NCI-H1694 treated with DMSO at 0.1 percent for 48 hours (cell line): ENCODE data around the gene SH2D3C.

Experiments used
- DNase-seq: peaks from one replicate; lab custom pipeline; 2025; lab: John Stamatoyannopoulos, UW

Gene SH2D3C

DNA sequence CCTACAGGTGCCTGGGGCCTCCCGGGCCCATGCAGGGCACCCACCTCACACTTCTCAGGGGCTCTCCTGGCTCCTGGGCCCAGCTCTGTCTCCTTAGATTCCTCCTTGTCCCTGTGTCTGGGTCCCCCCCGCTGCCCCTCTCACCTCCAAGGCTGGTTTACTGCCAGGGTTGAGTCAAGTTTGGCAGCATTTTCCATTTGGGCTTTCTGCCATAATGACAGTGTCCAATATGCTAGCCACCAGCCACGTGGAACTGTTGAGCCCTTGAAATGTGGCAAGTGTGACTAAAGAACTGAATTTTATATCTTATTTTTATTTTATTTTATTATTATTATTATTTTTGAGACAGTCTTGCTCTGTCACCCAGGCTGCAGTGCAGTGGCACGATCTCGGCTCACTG lies 60.7 kb downstream of the SH2D3C start:
- DNase-seq = no peak

DNA sequence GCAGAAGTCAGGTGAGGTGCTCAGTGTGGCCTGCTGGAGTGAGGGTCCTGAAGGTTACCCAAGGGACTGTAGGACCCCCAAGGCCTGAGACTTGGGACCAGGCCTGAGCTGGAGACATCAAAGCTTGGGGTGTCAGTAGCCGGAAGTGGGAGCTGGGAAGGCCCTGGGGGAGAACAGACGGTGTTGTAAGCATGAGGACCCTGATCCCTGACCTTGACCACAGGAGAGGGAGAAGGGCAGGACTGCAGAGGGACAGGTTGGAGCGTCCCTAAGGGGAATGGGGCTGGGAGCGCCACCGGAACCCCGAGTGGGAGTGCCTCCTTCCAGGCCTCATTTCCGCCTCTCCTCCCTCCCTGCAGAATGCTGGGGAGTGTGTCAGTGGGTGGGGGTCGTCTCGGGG lies 62.1 kb downstream of the SH2D3C start:
- DNase-seq = no peak

DNA sequence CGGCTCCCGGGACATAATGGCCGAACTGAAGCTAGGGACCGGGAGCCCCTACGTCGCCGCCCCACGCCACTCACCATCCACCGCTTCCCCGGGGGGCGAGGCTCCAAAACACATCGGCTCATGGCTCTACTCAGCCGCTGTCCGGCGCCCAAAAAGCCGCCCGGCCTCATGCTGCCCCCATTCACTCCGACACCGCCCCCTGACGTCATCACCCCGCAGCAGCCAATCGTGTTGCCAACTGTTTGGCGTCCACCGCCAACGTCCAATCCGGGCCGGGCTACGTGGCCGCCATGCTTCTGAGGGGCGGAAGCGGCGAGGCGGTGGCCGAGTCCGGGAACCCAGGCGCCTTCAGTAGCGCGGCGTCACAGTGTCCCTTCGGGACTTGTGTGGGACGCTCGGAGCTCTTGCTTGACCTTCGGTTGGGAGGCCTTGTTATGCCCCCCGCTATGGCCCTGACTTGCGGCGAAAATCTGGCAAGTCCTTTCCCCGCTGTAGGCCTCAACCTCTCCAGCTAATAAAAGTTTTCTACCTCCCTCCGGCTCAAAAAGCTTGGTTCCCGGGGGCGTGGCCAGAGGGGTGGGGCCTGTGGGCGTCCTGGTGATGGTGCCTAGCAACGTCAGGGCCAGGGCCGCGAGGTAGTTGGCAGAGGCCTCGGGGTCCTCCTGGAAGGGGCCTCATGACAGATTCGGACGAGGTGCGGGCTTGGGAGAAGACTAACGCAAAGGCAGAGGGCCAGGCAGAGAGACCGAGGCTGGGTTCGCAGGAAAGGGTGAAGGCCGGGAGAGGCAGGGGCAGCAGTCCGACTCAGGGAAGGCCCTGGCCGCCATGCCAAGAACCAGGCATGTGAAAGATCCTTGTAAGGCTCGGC lies 62.8 kb downstream of the SH2D3C start, which contains the start of the genes PTRH1 and TTC16:
TSS of gene PTRH1 (minus strand) at position 194 of the 868 bp plus-strand sequence. CDS start at position 170, 24 bp downstream.
TSS of gene TTC16 (plus strand) at position 610 of the 868 bp plus-strand sequence. CDS start at position 677, 67 bp downstream.
- peak; percentile 78 for DNase-seq

DNA sequence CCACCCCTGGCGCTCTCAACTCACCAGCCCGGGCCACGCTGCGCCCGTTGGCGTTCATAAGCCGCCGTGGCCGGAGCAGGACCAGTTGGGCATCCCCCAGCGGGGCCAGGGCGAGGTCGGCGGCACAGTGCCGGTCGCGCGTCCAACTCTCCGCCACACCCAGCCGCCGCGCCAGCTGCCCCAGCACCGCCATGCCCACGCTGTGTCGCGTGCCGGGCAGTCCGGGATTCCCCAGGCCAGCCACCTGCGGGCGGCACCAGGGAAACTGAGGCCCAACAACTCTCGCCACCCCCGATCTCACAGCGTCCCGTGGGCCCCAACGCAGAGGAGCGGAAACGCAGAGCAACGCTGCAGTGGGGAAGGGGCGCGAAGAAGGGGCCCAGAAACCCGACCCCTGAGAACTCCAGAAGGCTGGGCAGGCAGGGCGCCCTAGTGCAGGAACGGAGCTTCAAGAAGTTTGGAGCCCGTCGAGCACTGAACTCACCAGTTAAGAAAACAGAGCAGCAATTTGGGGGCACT lies 63.5 kb downstream of the SH2D3C start:
- no peak for DNase-seq

DNA sequence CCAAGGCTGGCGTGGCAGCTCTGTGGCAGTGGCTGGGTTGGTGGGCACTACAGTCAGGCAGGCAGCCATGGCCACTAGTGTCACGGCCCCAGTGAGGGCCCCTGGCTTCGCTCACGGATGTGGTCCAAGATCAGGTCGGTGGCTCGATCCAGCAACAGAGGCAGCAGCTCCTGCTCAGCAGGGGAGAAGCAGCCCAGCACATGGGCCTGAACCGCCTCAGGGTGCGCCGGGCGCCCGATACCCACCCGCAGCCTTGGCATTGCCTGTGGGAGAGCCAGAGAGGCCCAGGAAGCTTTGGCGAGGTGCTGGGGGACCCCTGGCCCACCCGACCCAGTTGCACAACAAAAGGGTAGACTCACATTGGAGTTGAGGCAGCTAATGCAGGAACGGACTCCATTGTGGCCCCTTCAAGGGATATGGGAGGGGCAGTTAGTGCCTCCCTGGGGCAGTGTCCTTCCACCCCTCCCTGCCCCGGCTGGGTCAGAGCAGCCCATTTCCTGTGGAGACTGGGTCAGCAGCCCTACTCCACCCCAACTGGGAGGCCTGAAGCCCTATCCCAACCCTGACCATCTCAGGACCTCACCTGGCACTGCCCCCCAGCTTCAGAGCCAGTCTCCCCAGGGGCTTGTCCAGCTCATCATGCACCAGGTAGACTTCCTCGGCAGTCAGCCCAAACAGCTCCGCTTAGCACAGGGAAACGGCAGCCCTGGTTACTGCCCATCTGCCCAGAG lies 64.3 kb downstream of the SH2D3C start:
- no peak for DNase-seq

DNA sequence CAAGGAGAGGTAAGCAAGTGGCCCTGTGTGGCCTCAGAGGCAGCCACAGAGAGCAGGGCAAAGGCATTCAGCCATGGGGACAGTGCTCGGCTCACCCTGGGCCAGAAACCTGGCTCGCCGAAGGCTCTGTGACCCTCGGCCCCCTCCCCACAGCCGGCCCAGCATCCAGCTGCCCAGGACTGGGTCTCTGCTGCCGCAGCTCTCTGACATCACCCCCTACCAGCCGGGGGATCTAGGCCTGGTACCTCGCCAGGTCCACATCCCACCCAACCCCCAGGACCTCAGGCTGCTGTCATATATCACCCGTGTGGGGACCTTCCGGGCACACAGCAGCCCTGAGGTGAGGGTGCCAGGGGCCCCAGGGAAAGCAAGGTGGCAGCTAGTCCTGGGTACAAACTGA lies 65.6 kb downstream of the SH2D3C start:
- no peak for DNase-seq

DNA sequence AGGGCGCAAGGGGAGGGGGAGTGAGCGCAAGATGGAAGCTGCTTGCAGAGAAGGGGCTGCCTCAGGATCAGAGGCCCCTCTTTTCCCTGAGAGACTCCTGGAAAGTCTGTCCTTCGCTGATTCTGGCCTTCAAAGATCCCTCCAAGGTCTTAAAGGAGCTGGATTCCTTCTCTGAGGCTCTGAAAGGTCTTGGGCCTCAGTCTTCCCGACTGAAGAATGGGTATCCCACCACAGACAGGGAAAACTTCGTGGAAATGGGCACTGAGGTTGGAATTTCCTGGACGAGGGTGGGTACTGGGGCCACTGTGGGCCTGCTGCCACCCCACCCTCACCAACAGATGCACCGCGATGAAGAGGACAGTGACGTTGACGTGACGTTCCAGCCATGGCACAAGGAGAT lies 66.1 kb downstream of the SH2D3C start:
- no peak for DNase-seq

DNA sequence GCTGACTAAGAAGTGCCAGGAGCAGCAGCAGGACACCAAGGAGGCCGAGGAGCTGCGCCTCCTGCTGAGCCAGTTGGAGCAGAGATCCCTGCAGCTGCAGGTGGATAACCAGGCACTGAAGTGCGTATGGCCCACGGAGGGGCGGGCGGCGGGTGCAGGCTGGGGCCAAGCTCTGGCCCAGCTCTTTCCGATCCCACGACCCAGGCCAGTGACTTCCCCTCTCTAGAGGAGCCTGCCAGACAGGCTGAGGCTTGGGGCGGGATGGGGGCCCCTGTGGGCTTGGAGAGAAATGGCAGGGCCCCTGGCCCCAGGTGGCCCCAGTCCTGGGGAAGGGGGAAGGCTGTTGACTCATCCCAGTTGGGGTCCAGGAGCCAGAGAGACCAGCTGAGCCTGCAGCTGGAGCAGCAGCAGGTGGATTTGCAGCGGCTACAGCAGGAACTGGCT lies 66.6 kb downstream of the SH2D3C start:
- DNase-seq = no peak

DNA sequence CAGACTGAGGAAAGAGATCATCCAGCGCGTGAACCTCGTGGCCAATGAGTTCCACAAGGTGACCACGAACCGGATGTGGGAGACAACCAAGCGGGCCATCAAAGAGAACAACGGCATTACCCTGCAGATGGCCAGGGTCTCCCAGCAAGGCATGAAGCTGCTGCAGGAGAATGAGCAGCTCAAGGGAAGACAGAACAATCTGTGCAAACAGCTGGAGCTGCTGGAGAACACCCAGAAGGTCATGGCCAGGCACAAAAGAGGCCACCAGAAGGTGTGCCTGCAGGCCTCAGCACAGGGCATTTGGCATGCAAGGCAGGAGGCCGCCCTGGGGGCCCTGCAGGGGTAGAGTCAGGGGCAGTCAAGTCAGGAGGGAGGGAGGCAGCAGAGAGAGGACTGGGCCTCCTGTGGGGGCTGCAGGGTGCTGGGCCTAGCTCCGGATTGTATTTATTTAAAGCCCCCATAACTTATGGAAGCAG lies 67.2 kb downstream of the SH2D3C start:
- DNase-seq = peak; percentile 33

DNA sequence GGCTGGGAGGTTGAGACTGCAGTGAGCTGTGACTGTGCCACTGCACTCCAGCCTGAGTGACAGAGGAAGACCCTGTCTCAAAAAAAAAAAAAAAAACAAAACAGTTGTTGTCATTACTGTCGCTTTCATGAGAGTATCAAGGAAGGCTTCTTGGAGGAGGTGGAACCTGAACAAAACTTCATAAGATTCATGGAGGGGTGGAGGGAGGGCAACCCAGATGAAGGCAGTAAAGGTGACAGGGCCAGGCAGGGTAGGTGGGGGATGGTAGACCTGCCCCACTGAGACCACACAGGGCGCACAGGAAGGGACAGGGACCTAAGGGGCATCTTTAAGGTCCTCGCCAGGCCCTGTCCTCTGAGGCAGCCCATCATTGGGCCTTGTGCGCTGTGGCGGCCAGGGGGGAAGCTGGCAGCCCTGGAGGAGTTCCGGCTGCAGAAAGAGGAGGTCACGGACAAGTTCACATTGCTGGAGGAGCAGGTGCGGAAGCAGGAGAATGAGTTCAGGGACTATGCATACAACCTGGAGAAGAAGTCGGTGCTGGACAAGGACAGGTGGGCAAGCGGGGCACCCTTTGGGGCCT lies 68.2 kb downstream of the SH2D3C start:
- DNase-seq = no peak

DNA sequence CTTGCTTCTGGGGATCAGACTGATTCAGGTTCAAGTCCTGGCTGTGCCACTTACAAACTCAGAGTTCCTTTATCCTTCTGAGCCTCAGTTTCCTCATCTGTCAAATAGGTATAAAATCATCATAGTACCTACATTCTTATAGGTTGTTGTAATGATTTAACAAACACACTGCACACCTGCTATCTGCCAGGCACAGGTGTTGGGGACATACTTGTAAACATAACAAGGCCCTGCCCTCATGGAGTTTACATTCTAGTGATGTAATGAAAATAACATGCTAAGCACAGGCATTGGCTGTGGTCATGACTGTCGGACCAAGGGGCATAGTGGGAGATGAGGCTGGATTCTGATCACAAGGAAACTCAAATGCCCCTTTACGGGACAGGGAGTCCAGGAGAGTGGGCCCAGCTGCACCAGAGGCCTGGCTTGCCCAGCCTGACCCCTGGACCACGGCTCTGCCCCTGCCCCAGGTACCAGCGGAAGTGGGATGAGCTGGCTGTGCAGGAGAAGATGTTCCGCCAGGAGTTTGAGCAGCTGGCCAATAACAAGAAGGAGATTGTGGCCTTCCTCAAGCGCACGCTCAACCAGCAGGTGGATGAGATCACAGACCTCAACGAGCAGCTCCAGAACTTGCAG lies 69.4 kb downstream of the SH2D3C start:
- no peak for DNase-seq

DNA sequence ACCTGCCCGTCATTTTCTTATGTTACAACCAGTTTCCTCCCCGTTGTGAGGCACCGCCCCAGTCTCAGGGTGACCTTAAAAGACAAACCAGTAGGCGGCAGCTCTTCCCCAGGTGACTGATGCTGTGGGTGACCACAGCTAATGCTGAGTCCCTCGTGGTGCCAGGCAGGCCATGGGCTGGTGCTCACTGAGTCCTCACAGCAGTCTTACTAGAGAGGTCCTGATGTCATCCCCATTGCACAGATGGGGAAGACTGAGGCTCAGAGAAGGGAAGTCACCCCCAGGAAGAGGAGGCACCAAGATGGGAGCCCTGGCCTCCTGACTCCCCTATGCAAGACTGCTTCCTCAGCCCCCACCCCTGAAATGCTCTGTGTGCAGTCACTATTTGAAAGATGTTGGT lies 70.7 kb downstream of the SH2D3C start:
- DNase-seq = no peak

DNA sequence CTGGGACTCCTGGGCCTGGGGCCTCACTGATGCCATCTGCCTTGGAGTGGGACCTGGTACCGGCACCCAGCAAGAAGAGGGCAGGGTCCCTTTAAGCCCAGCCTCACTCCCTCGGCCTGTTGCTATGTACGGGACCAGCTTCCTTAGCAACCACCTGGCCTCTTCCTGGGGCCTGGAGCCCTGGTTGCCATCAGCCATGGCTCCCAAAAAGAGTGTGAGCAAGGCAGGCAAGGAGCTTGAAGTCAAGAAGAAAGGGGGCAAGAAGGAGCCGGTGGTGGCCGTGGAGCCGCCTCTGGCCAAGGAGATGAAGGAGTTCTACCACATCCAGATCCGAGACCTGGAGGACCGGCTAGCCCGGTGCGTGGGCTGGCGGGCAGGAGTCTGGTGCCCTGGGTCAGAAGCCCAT lies 71.6 kb downstream of the SH2D3C start, which contains the start of gene CFAP157:
TSS of gene CFAP157 (plus strand) at position 153 of the 406 bp plus-strand sequence. CDS start at position 197, 44 bp downstream.
- no peak for DNase-seq

DNA sequence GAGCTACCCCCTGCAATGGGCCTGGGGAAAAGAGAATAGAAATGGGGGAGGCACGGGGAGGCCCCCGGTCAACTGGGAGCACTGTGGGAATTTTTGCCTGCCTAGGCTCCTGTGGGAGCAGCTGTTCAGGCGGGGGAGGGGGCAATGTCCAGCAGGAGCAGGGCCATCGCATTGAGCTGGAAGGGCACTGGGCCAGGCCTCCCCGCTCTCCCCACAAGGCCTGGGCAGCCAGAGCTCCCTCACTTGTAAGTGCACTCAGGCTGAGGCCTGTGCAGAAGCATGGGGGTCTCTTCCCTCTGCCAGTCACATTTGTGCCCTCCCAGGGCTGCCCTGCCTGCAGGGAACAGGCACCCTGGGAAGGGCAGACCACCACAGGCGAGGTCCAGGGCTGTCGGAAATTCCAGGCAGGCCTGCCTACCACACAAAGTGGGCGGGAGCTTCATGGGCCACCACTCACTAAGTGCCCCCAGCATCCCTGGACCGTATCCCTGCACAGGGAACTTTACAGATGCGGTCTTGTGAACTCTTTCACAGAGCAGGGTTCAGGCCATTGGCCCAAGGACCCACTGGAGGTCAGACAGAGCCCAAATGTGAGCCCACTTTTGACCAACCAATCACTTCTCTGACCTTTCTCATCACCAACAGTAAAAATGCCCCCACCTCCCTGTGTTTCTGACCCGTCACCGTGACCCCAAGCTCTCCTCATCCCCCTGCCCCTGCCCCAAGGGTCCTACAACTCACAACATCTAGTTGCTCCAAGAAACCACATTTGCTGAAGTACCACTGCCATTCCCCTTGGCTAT lies 72.7 kb downstream of the SH2D3C start:
- no peak for DNase-seq

DNA sequence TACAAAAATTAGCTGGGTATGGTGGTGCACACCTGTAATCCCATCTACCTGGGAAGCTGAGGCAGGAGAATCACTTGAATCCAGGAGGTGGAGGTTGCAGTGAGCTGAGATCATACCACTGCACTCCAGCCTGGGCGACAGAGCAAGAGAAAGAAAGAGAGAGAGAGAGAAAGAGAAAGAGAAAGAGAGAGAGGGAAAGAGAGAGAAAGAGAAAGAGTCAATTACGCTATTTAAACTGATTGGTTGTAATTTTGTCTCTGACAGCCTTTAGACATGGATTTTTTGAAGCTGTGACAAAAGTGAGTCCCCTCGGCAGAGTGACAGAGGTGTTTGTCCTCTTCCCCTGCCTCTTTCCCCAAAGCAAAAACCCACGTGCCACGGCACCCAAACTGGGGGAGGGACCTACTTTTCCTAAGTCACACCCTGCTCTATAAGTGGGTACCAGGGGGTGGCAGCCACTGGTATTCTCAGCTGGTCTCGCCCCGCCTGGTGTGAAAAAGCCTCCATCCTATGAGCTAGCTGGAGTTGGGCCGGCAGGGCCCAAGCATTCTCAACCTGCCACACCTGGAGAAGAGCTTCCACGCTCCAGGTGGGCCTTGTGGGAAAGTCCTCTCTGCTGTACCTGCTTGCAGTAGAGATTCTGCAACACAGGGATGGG lies 75.0 kb downstream of the SH2D3C start:
- no peak for DNase-seq

DNA sequence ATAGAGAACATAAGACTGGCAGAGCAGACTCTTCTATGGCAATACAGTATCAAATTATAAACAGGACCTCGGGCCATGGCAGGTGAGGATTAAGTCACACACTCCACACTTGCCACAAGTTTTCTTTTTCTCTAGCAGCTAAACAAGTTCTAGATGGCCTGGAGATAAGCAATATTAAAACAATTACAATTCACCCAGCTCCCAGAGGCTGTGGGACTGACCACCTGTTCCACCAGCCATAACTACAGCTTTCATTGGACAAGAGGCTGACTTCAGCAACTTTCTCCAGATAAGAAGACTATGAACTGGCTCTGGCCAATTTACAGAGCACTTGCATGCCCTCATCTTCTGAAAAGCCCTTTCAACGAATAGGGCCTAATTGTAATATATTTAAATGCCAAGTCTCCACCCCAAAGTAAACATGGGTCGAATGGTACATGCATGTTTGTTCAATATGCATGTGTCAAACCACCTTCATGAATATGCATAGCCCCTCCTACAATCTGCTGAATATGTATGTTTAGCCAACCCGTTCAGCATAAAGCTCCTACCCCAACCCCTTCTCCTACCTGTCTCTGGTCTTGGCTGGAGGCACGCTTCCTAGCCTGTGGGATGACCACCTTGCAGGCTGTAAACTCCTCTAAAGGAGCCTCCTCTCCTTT lies 77.7 kb downstream of the SH2D3C start:
- no peak for DNase-seq

DNA sequence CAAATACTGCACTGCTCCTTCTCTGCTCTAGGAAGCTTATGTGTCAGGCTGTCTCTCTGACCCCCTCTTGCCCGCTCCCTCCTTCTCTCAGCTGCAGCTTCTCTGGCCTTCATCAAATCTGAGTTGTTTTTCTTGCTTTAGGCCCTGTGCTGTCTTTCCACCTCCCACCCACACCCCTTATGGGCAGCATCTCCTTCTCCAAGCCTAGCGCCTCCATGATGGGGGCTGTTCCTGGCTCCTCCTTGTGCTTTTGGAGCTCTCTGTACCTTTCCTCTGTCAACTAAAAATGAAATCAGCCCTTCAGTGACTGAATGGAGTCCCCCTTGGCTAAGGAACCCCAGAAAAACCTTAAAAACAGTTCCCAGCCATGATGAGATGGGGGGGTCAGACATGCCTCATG lies 78.3 kb downstream of the SH2D3C start:
- DNase-seq = no peak

DNA sequence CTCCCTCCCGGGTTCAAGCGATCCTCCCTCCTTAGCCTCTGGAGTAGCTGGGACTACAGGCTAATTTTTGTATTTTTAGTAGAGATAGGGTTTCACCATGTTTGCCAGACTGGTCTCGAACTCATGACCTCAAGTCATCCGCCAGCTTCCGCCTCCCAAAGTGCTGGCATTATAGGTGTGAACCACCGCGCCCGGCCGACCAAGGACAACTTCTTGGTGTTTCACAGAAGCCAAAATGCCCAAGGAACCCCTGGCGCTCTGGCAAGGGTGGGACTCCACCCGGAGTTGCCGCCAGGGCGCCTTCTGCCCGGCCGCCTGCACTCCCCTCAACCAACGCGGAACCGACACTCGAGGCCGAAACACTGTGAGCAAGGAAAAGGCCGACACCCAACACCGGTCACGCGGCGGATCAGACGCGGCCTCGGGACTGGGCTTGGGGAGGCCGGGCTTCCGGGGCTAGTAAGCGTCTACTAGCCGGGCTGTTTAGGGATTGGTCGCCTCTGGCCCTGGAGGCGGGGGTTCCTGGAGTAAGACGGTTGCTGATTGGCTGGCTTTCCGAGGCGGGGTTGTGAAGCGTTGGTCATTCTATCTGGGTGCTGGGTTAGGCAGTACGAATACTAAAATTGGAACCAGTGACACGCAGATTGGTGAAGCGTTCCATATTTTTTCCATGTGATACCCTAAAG lies 79.3 kb downstream of the SH2D3C start:
- no peak for DNase-seq

DNA sequence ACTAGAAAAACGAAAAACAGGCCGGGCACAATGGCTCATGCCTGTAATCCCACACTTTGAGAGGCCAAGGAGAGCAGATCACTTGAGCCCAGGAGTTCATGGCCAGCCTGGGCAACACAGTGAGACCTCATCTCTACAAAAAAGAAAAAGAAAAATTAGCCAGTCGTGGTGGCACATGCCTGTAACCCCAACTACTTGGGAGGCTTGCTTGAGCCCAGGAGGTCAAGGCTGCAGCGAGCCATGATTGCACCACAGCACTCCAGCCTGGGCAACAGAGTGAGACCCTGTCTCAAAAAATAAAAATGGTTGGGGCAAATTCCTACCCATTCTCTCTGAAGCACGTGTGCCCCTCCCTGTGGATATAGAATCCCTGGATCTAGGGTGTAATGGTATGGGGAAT lies 80.1 kb downstream of the SH2D3C start:
- DNase-seq = no peak
